Lower lobe of right lung (tissue), 2 donors: ENCODE results near the gene KLHDC4. TPM values are rescaled to one million over a fixed set of nuclear protein-coding genes. Genes with fewer than 3 reads are reported as not detected.
"Not testable (repeated sequence)": the region's sequence is repeated elsewhere in the genome, so short reads cannot be mapped to it uniquely, and the experiment has no call there.

Experiments
- ATAC-seq, 2 donors: fragments of 200-7000 bp; cut with Tn5 transposase; one replicate each; pipeline ENCODE4 v1.9.1; 2020 to 2022; ENCODE audit warnings: mild to moderate bottlenecking in 2 of 2, moderate library complexity in 2 of 2
- DNase-seq: peaks from one replicate; pipeline ENCODE4 v3.0.0-alpha.2; 2020
- H3K27ac ChIP-seq: fragments of 200-600 bp; one replicate; pipeline ENCODE4 v1.8.0; 2022
- H3K27me3 ChIP-seq: fragments of 200-600 bp; one replicate; pipeline ENCODE4 v1.8.0; 2022; ENCODE audit warnings: low read depth
- H3K36me3 ChIP-seq: fragments of 200-600 bp; one replicate; pipeline ENCODE4 v1.8.0; 2022; ENCODE audit warnings: mild to moderate bottlenecking
- H3K4me1 ChIP-seq: fragments of 200-600 bp; one replicate; pipeline ENCODE4 v1.8.0; 2022
- H3K4me3 ChIP-seq: fragments of 200-600 bp; one replicate; pipeline ENCODE4 v1.8.0; 2022; ENCODE audit warnings: mild to moderate bottlenecking
- H3K9me3 ChIP-seq: fragments of 200-600 bp; one replicate; pipeline ENCODE4 v1.8.0; 2022
- intact Hi-C: fragments of 100-400 bp; cut with DNase I; formaldehyde crosslinking; loops from one replicate; pipeline ENCODE4 v1.11.0; 2022
- total RNA-seq: library from RNA; stranded (reverse); fragmentation: NEBNext Ultra II Directional; extraction: Animal tissue kit (Norgen Biotek cat#: 25700); gene quantifications from one replicate; pipeline ENCODE4 v1.2.1, GENCODE V29; 2021
- TF ChIP-seq, protein P1 (sequence below): fragments of 200-600 bp; IDR thresholded peaks from one replicate; pipeline ENCODE4 v1.8.0; 2022; ENCODE audit warnings: antibody characterized with exemption, mild to moderate bottlenecking
- donor health status: DM: no; HTN: yes; CAD: no; lungs with severe emphysema.

Gene KLHDC4
- total RNA-seq, 1 donor from 2014 or later = 33.9 TPM

DNA sequence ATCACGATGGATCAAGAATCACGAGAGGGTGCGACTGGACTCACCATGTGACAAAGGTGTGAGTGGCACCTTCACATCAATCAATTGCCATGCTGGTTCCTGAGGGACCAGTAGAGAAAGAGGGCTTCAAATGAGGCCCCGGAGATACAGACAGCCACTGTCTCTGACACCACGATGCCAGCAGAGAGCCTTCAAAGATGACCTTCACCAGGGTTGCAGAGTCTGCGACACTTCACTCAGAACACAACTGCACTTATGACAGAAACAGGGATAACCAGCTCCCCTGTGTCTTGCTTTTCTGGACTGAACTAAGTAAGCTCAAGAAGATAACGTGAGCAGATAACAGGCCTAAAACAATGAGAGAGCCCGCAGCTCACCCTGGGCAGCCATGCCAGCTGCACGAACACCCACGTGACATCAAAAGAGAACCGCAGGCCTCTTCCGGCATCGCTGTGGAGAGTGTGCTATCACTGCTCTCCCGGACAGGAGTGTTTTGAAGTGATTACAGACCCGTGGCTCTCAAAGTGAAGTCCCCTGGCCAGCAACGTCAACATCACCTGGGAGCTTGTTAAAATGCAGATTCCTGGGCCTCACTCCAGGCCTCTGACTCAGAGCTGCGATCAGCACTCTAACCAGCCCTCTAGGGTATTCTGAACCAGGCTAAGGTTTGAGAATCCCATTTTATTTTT is 36.4 kb downstream of the KLHDC4 start:
- Histone ChIP-seq H3K36me3 (peaks cover 44% of the 10 kb centered on the region), H3K4me3 (no peak overlapping the region), H3K9me3 (no peaks in the 10 kb centered on the region), H3K27me3 (no peaks in the 10 kb centered on the region), H3K27ac (no peak overlapping the region), H3K4me1 (peaks cover 12% of the 10 kb centered on the region)
- ATAC-seq = peak; percentile 18 to 74
- DNase-seq = no peak
- TF ChIP-seq, protein P1, sequence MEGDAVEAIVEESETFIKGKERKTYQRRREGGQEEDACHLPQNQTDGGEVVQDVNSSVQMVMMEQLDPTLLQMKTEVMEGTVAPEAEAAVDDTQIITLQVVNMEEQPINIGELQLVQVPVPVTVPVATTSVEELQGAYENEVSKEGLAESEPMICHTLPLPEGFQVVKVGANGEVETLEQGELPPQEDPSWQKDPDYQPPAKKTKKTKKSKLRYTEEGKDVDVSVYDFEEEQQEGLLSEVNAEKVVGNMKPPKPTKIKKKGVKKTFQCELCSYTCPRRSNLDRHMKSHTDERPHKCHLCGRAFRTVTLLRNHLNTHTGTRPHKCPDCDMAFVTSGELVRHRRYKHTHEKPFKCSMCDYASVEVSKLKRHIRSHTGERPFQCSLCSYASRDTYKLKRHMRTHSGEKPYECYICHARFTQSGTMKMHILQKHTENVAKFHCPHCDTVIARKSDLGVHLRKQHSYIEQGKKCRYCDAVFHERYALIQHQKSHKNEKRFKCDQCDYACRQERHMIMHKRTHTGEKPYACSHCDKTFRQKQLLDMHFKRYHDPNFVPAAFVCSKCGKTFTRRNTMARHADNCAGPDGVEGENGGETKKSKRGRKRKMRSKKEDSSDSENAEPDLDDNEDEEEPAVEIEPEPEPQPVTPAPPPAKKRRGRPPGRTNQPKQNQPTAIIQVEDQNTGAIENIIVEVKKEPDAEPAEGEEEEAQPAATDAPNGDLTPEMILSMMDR = no peak
- intact Hi-C loops = no loop called here

DNA sequence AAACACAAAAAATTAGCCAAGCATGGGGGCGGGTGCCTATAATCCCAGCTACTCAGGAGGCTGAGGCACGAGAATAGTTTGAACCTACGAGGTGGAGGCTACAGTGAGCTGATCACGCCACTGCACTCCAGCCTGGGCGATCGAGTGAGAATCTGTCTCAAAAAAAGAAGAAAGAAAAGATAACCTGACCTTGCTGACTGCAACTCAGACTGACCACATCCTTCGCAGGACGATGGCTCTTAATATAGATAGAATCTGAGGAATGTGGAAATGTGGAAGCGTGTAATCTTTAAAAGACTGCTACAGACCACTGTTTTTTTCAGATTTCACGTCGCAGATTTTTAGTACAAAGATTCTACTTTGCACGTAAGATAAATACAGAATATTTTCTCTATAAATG is 37.8 kb downstream of the KLHDC4 start:
- no peaks in the 10 kb centered on the region for H3K27me3 ChIP-seq
- intact Hi-C loops = no loop called here
- H3K36me3 ChIP-seq = peaks cover 45% of the 10 kb centered on the region
- TF ChIP-seq, protein P1 = no peak
- H3K9me3 ChIP-seq = no peaks in the 10 kb centered on the region
- no peak overlapping the region for H3K4me3 ChIP-seq
- no peak for ATAC-seq
- peaks cover 18% of the 10 kb centered on the region for H3K4me1 ChIP-seq
- no peak overlapping the region for H3K27ac ChIP-seq
- DNase-seq = no peak

DNA sequence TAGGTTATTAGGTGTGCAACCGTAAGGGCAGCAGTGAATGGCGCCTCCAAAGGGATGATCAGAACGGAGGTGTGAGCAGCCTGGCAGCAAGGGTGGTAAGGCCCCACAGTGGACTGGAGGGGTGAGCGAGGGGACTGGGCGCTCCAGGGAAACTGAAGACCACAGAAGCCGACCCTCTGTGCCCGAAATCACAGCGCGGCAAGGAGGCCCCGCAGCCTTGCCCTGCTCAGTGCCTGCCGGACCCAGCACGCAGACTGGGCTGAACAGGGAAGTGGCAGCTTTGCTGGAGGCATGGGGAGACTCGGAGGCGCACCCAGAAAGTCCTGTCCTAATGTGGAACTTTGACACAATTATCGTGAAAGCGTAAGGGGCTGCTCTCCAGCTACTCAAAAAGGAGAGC is 38.4 kb downstream of the KLHDC4 start:
- Histone ChIP-seq H3K4me3 (no peak overlapping the region), H3K27me3 (no peaks in the 10 kb centered on the region), H3K4me1 (peaks cover 20% of the 10 kb centered on the region), H3K36me3 (peaks cover 51% of the 10 kb centered on the region), H3K9me3 (no peaks in the 10 kb centered on the region), H3K27ac (no peak overlapping the region)
- DNase-seq = no peak
- no peak for ATAC-seq
- intact Hi-C loops = no loop called here
- TF ChIP-seq, protein P1 = no peak

DNA sequence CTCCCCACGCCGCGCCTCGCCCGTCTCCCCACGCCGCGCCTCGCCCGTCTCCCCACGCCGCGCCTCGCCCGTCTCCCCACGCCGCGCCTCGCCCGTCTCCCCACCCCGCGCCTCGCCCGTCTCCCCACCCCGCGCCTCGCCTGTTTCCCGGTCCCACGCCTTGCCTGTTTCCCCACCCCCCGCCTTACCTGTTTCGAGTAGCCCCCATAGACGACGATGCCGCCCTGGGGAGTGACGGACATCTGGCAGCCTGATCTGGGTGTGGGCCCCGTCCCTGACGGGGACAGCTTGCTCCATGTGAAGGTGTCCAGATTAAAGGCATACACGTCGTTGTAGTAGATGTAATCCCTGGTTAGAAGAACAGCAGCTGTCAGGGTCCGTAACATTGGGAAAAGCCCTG is 39.2 kb downstream of the KLHDC4 start:
- H3K27ac ChIP-seq, H3K9me3 ChIP-seq, H3K27me3 ChIP-seq, ATAC-seq, intact Hi-C loops, H3K4me3 ChIP-seq, DNase-seq: not testable (repeated sequence)
- H3K4me1 ChIP-seq = peaks cover 20% of the 10 kb centered on the region
- H3K36me3 ChIP-seq = peaks cover 53% of the 10 kb centered on the region

DNA sequence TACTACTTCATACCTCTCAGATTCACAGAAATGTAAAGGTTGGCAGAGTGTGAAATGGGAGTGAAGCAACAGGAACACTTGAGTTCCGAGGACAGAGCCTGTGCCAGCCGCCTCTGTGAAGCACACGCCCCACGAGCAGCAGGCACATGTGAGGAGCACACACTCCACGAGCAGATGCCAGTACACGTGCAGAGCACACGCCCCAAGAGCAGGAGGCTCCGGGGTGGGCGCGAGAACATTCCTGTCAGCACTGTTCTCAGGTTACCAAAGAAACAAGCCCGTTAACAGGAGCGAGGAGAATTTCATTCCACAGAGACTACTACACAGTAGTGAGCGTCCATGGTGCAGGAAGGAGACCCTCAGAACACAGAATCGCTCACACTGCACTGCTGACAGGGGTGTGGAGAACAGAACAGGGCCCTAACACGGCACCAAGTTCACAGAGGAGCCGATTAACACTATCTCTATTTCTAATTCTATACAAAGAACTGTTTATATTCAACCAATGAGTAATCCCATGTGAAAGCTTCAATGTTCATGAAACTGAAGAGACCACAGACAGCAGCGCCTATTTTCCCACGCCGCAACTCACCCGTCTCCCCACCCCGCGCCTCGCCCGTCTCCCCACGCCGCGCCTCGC is 40.1 kb downstream of the KLHDC4 start:
- no peak overlapping the region for H3K27ac ChIP-seq
- H3K4me1 ChIP-seq = peaks cover 20% of the 10 kb centered on the region
- TF ChIP-seq, protein P1 = no peak
- intact Hi-C loops = no loop called here
- DNase-seq (peak; percentile 75), ATAC-seq (peak; percentile 75 to 87)
- peaks cover 53% of the 10 kb centered on the region for H3K36me3 ChIP-seq
- H3K9me3 ChIP-seq = no peaks in the 10 kb centered on the region
- no peak overlapping the region for H3K4me3 ChIP-seq
- no peaks in the 10 kb centered on the region for H3K27me3 ChIP-seq
